Measurements from ENCODE around the gene CHSY3.
"Not testable (repeated sequence)": the region's sequence is repeated elsewhere in the genome, so short reads cannot be mapped to it uniquely, and the experiment has no call there.

The CHSY3 gene

DNA sequence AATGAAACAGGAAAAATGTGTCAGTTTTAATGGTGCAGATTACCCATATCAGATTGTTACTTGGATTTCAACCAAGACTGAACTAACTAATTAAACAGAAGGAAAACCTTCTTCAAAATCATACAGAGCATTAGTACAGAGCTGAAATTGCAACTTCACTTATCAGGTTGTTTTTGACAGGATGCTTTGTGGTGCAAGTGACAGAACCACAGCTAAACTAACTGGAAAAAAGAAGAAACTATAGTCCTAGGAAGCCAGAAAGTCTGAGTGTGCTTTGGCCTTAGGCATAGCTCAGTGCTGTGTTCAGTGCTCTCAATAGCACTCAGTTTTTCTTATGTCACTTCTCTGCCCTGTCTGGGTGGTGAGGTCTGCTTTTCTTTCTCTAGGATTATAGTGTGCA lies 267.4 kb downstream of the CHSY3 start:
- no peak for DNase-seq

DNA sequence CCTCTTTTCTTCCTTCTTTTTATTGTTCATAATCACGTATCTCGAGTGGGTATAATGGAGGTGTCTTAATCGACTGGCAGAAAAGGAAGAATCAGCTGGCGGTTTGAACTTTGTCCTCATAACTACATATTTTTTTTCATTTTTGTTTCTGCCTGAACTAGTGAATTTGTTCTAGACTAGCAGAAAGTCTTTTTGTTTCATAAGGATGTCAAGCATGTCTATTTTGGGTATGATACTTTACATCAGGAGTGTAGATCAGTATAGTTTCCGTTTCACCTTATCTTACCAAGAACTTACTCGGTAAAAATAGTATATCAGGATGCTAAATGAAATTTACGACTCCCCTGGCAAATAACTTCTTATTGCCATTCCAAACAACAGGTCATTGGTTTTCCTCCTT lies 278.9 kb downstream of the CHSY3 start:
- no peak for DNase-seq

DNA sequence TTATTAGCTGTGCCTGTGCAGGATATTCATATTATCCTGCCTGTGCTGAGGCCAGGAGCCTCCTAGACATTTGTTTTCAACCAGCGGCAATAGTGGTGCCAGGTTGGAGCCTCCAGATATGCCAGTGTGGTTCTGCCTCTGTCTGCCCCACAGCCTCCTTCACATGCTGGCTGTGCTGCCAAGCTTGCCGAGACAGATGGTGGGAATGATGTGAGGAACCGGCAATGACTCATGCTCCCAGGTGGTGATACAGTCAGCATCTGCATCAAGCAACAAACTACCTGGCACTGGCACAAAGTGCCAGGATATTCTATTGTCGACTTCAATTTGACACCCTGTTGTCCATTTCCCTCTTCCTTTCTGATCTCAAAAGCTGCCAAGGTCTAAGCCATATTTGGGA lies 285.7 kb downstream of the CHSY3 start:
- DNase-seq, result no peak

DNA sequence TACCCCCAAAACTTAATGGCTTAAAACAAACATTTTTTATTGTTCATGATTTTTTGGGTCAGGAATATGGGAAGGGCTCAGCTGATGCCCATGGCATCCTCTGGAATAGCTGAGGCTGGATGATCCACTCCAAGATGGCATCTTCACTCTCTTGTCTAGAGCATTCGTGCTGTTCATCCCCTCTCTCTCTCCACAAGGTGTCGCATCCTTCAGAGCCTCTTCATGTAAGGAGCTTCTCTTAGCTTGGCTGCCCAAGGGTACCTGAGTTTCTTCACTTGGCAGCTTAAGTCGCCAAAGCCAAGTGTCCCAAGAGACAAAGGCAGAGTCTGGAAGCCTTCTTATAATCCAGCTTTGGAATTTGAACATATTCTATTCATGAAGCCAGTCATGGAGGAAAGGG lies 294.7 kb downstream of the CHSY3 start:
- DNase-seq, result no peak

DNA sequence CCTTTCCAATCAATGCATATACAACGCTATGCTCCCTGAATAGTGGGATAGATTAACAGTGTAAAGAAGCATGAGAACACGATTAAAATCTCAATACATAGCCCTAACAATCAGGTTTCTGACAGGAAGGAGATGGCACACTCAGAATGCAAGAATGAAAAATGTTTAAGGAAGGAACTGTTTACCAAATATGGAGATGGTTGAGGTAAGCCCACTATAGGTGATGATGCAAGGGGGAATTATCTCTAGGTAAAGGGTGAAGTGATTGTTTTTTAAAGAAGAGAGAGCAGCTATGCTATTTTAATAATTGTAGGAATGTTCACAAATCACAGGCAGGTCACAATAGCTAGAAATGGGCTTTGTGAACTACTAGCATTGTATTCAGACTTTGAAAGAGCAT lies 302.4 kb downstream of the CHSY3 start:
- no peak for DNase-seq

DNA sequence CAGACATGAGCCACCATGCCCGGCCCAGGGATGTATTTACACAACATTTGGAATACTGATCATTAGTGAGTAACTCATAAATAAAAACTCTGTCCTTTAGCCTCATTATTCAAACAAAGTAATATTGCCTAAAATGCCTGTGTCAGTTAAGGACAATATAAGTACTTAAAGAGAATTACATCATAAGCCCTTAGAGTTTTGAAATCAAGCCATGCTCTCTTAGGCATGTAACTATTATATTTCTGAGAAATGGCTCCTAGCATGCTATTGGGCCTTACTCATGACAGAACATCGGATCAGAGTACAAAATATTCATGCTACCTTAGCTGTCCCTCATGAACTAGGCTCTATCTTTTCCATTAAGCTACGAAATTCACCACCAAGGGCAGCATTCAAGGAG lies 309.3 kb downstream of the CHSY3 start:
- DNase-seq, result no peak

DNA sequence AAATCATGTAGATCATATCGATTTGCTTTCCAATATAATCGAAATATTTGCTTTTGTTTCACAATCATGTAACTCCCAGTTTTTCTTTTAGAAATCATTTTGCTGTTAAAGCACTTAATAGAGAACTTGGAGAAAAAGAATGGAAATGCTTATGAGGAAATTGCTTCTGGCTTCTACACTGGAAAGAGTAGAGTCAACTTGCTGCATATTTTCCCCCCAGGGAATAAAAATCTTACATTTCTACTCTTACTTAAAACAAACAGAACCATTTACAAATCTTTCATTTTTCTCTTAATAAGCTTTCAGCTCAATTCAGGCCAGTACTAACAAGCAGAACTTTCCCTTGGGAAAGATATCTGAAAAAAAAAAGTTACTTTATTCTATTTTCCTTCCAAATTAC lies 312.0 kb downstream of the CHSY3 start:
- no peak for DNase-seq

DNA sequence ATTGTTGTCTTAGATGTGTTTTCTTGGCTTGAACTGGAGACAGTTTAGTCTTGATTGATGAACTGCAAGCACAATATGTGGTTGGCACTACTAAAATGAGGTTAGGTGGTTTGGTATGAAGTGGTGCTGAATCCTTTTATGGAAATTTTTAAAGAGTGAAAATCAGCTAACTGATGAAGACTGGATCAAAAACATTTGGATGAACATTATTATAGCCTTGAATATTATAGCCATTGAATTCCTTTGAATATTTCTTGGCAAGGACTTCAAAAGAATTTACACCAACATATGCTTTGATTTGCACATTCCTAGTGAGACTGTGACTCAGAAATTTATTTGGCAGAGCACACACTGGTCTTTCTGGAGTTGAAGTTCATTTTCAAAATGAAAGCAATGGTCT lies 318.3 kb downstream of the CHSY3 start:
- no peak for DNase-seq

DNA sequence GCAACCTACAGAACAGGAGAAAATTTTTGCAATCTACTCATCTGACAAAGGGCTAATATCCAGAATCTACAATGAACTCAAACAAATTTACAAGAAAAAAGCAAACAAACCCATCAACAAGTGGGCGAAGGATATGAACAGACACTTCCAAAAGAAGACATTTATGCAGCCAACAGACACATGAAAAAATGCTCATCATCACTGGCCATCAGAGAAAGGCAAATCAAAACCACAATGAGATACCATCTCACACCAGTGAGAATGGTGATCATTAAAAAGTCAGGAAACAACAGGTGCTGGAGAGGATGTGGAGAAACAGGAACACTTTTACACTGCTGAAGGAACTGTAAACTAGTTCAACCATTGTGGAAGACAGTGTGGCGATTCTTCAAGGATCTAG lies 322.3 kb downstream of the CHSY3 start:
- DNase-seq, result not testable (repeated sequence)

DNA sequence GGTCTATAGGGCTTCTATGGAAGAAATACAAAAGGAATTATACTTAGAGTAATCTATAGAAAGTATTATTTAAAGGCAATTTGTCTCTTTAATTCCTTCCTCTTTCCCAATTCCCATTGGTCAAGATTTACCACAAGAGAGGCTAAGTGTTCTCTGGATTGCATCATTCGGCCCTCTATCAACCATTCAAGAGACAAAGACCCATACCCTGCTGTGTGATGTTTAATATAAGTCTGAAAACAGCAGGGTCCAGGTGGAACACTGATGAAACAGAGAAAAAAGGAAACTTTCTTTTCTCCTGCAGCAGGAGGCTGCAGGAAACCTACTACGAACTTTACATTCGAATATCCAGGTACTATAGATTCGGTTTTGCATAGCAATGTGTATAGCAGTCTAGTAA lies 323.4 kb downstream of the CHSY3 start:
- no peak for DNase-seq

DNA sequence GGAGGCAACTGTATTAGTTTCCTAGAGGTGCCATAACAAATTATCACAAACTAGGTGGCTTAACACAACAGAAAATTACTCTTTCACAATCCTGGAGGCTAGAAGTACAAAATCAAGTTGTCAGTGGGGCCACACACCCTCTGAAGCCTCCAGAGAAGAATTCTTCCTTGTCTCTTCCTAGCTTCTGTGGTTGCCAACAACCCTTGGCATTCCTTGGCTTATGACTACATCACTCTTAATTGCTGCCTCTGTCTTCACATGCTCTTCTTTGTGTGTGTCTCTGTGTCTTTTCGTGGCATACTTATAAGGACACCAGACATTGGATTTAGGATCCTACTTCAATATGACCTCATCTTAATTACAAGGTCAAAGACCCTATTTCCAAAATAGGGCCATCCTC lies 327.5 kb downstream of the CHSY3 start:
- DNase-seq, result no peak

DNA sequence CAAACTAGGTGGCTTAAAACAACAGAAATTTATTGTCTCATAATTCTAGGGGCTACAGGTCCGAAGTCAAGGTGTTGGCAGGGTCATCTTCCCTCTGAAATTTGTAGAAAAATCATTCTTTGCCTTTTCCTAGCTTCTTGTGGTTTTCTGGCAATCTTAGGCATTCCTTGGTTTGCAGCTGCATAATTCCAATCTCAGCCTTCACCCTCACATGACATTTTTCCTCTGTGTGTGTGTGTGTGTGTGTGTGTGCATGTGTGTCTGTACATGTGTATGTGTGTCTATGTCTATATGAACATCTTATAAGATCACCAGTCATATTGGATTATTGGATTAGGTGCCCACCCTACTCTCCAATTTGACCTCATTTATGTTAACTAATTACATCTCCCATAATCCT lies 330.6 kb downstream of the CHSY3 start:
- DNase-seq, result no peak
